GM18508 (cell line): ENCODE results near the gene FMN2.
"Not testable (repeated sequence)": the region's sequence is repeated elsewhere in the genome, so short reads cannot be mapped to it uniquely, and the experiment has no call there.

Experiments used
- ATAC-seq: cut with Tn5 transposase; IDR thresholded peaks from one replicate; pipeline ENCODE4 v1.9.1; 2021; ENCODE audit warnings: moderate number of reproducible peaks; ENCODE audit not compliant: insufficient read depth, unreplicated experiment

FMN2 gene

GRCh38 chr1:240241278-240241677 is 149.6 kb downstream of the FMN2 start:
- ATAC-seq, result no peak

- no peak for ATAC-seq
These were observed 151.0 kb downstream of the FMN2 start for GRCh38 chr1:240242601-240243144.

GRCh38 chr1:240244968-240245628 is 153.4 kb downstream of the FMN2 start:
- no peak for ATAC-seq

- no peak for ATAC-seq
These were observed 153.9 kb downstream of the FMN2 start for GRCh38 chr1:240245629-240246020.

GRCh38 chr1:240247899-240248298 is 156.2 kb downstream of the FMN2 start:
- no peak for ATAC-seq

- no peak for ATAC-seq
These were observed 162.3 kb downstream of the FMN2 start for GRCh38 chr1:240254006-240254405.

- no peak for ATAC-seq
These were observed 163.2 kb downstream of the FMN2 start for GRCh38 chr1:240254778-240255291.

- no peak for ATAC-seq
These were observed 164.2 kb downstream of the FMN2 start for GRCh38 chr1:240255922-240256321.

- no peak for ATAC-seq
These were observed 165.3 kb downstream of the FMN2 start for GRCh38 chr1:240256836-240257503.

- no peak for ATAC-seq
These were observed 167.2 kb downstream of the FMN2 start for GRCh38 chr1:240258910-240259309.

GRCh38 chr1:240264494-240264893 is 172.8 kb downstream of the FMN2 start:
- not testable (repeated sequence) for ATAC-seq

- no peak for ATAC-seq
These were observed 179.4 kb downstream of the FMN2 start for GRCh38 chr1:240271081-240271480.

- no peak for ATAC-seq
These were observed 182.9 kb downstream of the FMN2 start for GRCh38 chr1:240274569-240274968.

- ATAC-seq, result not testable (repeated sequence)
These were observed 183.5 kb downstream of the FMN2 start for GRCh38 chr1:240275219-240275618.

- ATAC-seq, result no peak
These were observed 186.4 kb downstream of the FMN2 start for GRCh38 chr1:240278082-240278481.

- no peak for ATAC-seq
These were observed 189.1 kb downstream of the FMN2 start for GRCh38 chr1:240280560-240281322.

GRCh38 chr1:240282061-240282830 is 190.6 kb downstream of the FMN2 start:
- no peak for ATAC-seq

GRCh38 chr1:240284656-240285414 is 193.2 kb downstream of the FMN2 start:
- ATAC-seq, result no peak

- ATAC-seq, result no peak
These were observed 193.9 kb downstream of the FMN2 start for GRCh38 chr1:240285540-240285939.
